ENCODE data around the gene PVRIG. TPM values are rescaled to one million over a fixed set of nuclear protein-coding genes. Genes with fewer than 3 reads are reported as not detected.

The PVRIG gene
- polyA plus RNA-seq, 1 donor from 2014 or later = 0.16 TPM

- Histone ChIP-seq H3K79me2 (replicated peaks; ENCODE audit: insufficient read depth, low read length) (no peaks in the 10 kb centered on the region), H3K27ac (ENCODE audit: low read length) (no peak overlapping the region), H3F3A (ENCODE audit: insufficient read depth, low read length, poor library complexity, severe bottlenecking) (no peaks in the 10 kb centered on the region), H3K9me3 (ENCODE audit: low read length) (no peaks in the 10 kb centered on the region), H4K20me1 (ENCODE audit: insufficient read depth) (no peaks in the 10 kb centered on the region), H3K4me2 (ENCODE audit: low read length) (no peak overlapping the region), H2AFZ (ENCODE audit: low read depth, low read length) (no peak overlapping the region), H3K9me2 (ENCODE audit: insufficient read depth, low read length) (no peaks in the 10 kb centered on the region), H3K27me3 (ENCODE audit: insufficient read depth, low read depth, low read length) (no peaks in the 10 kb centered on the region), H3K4me3 (ENCODE audit: low read length) (no peak overlapping the region), H3K9ac (ENCODE audit: low read length) (no peak overlapping the region), H3K36me3 (ENCODE audit: insufficient read depth, low read length) (no peaks in the 10 kb centered on the region)
- TF ChIP-seq, protein P1, sequence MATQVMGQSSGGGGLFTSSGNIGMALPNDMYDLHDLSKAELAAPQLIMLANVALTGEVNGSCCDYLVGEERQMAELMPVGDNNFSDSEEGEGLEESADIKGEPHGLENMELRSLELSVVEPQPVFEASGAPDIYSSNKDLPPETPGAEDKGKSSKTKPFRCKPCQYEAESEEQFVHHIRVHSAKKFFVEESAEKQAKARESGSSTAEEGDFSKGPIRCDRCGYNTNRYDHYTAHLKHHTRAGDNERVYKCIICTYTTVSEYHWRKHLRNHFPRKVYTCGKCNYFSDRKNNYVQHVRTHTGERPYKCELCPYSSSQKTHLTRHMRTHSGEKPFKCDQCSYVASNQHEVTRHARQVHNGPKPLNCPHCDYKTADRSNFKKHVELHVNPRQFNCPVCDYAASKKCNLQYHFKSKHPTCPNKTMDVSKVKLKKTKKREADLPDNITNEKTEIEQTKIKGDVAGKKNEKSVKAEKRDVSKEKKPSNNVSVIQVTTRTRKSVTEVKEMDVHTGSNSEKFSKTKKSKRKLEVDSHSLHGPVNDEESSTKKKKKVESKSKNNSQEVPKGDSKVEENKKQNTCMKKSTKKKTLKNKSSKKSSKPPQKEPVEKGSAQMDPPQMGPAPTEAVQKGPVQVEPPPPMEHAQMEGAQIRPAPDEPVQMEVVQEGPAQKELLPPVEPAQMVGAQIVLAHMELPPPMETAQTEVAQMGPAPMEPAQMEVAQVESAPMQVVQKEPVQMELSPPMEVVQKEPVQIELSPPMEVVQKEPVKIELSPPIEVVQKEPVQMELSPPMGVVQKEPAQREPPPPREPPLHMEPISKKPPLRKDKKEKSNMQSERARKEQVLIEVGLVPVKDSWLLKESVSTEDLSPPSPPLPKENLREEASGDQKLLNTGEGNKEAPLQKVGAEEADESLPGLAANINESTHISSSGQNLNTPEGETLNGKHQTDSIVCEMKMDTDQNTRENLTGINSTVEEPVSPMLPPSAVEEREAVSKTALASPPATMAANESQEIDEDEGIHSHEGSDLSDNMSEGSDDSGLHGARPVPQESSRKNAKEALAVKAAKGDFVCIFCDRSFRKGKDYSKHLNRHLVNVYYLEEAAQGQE (IDR thresholded peaks at IDR 0.05; ENCODE audit: borderline replicate concordance) = no peak
- TF ChIP-seq CTCF (IDR thresholded peaks at IDR 0.05; ENCODE audit: poor library complexity, severe bottlenecking) = no peak
- no peak for TF ChIP-seq EZH2 (IDR thresholded peaks at IDR 0.05; ENCODE audit: borderline replicate concordance, insufficient read depth, low read length, poor library complexity, severe bottlenecking)
- no peak for TF ChIP-seq SMC3 (conservative IDR thresholded peaks at IDR 0.05; ENCODE audit: poor library complexity)
- TF ChIP-seq MXI1 (conservative IDR thresholded peaks at IDR 0.05; ENCODE audit: poor library complexity, severe bottlenecking) = no peak
- no peak for TF ChIP-seq TAF1 (IDR thresholded peaks at IDR 0.05; ENCODE audit: low read depth)
- TF ChIP-seq EP300 (conservative IDR thresholded peaks at IDR 0.05; ENCODE audit: poor library complexity, severe bottlenecking) = no peak
- no peak for TF ChIP-seq RAD21 (conservative IDR thresholded peaks at IDR 0.05)
- no peak for TF ChIP-seq POLR2AphosphoS5 (IDR thresholded peaks at IDR 0.05)
Measured at GRCh38 chr7:100220586-100221230, 959 bp downstream of the PVRIG start.

DNA sequence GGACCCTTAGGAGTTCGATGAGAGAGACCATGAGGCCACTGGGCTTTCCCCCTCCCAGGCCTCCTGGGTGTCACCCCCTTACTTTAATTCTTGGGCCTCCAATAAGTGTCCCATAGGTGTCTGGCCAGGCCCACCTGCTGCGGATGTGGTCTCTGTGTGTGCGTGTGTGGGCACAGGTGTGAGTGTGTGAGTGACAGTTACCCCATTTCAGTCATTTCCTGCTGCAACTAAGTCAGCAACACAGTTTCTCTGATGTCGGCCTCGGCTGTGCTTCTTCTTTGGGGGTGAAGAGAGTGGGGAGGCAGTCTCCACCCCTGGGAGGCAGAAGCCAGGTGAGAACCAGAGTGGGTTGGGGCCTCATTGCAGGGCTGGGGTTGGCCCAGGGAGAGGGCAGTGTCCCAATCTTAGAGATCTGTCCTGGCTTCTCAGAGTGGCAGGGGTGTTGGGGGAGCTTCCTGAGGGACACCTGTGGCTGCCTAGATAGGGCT lies 1.5 kb downstream of the PVRIG start:
- Histone ChIP-seq H3K27me3 (ENCODE audit: insufficient read depth, low read depth, low read length) (no peaks in the 10 kb centered on the region), H3K79me2 (replicated peaks; ENCODE audit: insufficient read depth, low read length) (no peaks in the 10 kb centered on the region), H3K9me2 (ENCODE audit: insufficient read depth, low read length) (no peaks in the 10 kb centered on the region), H3K27ac (ENCODE audit: low read length) (no peak overlapping the region), H3K9ac (ENCODE audit: low read length) (no peak overlapping the region), H3K9me3 (ENCODE audit: low read length) (no peaks in the 10 kb centered on the region), H4K20me1 (ENCODE audit: insufficient read depth) (no peaks in the 10 kb centered on the region), H3F3A (ENCODE audit: insufficient read depth, low read length, poor library complexity, severe bottlenecking) (no peaks in the 10 kb centered on the region), H3K4me2 (ENCODE audit: low read length) (no peak overlapping the region), H3K36me3 (ENCODE audit: insufficient read depth, low read length) (no peaks in the 10 kb centered on the region), H3K4me3 (ENCODE audit: low read length) (no peak overlapping the region), H2AFZ (ENCODE audit: low read depth, low read length) (no peak overlapping the region)
- TF ChIP-seq POLR2AphosphoS5 (IDR thresholded peaks at IDR 0.05) (no peak), EP300 (conservative IDR thresholded peaks at IDR 0.05; ENCODE audit: poor library complexity, severe bottlenecking) (no peak)

Data from neural cell (in vitro differentiated cells).